ENCODE measurements around the gene HAVCR1.

DNA sequence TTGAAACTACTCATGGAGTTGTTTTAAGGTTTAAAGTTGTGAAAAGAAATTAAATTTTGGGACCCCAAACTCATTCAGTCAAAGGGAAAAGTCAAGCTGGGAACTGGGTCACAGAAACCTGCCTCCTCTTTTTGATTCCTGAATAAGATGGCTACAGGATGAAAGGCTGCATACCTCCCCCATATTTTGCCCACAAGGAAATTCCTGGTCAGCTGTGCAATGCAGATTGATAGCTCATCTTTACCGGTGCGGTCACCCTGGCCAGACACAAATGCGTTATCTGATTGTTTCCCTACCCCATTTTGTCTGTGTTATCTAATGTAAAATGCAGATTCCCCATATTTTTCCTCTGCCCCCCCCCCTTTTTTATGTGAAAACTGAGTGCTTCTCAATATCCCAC, 48.6 kb upstream of the HAVCR1 start:
- TF ChIP-seq, protein P1, sequence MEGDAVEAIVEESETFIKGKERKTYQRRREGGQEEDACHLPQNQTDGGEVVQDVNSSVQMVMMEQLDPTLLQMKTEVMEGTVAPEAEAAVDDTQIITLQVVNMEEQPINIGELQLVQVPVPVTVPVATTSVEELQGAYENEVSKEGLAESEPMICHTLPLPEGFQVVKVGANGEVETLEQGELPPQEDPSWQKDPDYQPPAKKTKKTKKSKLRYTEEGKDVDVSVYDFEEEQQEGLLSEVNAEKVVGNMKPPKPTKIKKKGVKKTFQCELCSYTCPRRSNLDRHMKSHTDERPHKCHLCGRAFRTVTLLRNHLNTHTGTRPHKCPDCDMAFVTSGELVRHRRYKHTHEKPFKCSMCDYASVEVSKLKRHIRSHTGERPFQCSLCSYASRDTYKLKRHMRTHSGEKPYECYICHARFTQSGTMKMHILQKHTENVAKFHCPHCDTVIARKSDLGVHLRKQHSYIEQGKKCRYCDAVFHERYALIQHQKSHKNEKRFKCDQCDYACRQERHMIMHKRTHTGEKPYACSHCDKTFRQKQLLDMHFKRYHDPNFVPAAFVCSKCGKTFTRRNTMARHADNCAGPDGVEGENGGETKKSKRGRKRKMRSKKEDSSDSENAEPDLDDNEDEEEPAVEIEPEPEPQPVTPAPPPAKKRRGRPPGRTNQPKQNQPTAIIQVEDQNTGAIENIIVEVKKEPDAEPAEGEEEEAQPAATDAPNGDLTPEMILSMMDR (IDR thresholded peaks at IDR 0.05): no peak
- TF ChIP-seq EZH2 (IDR thresholded peaks at IDR 0.05; ENCODE audit: borderline replicate concordance, insufficient read depth, low read depth, low read length, poor library complexity, severe bottlenecking): no peak
